CD4-positive, alpha-beta T cell treated with Interleukin-12 subunit alpha and Interleukin-12 subunit beta, for 1 hour (primary cell): ENCODE data around the gene SPTBN2.
"Not testable (repeated sequence)": the region's sequence is repeated elsewhere in the genome, so short reads cannot be mapped to it uniquely, and the experiment has no call there.

Experiments
- DNase-seq: peaks from one replicate; pipeline ENCODE4 v3.0.0-alpha.2; 2020

SPTBN2 gene

GRCh38 chr11:66728693-66729385, at the start of gene SPTBN2:
SPTBN2 (minus strand) TSS chr11:66729216; CDS start chr11:66721240, 7,976 bp downstream.
- no peak for DNase-seq

- DNase-seq, result no peak
These were observed 39.8 kb upstream of the SPTBN2 start for GRCh38 chr11:66768818-66769217.

GRCh38 chr11:66768088-66768521, 39.1 kb upstream of the SPTBN2 start:
- DNase-seq, result no peak

GRCh38 chr11:66767666-66768065, 38.6 kb upstream of the SPTBN2 start:
- DNase-seq, result no peak

- DNase-seq, result no peak
These were observed 37.7 kb upstream of the SPTBN2 start for GRCh38 chr11:66766681-66767080.

GRCh38 chr11:66762088-66762487, 33.1 kb upstream of the SPTBN2 start:
- no peak for DNase-seq

GRCh38 chr11:66752148-66752547, 23.1 kb upstream of the SPTBN2 start:
- DNase-seq, result no peak

- no peak for DNase-seq
These were observed 20.1 kb upstream of the SPTBN2 start for GRCh38 chr11:66749091-66749490.

GRCh38 chr11:66747480-66747879, 18.5 kb upstream of the SPTBN2 start:
- DNase-seq, result no peak

GRCh38 chr11:66745356-66746235, 16.6 kb upstream of the SPTBN2 start:
- DNase-seq, result peak; percentile 38

GRCh38 chr11:66744485-66745355, 15.7 kb upstream of the SPTBN2 start:
- peak; percentile 94 for DNase-seq

- no peak for DNase-seq
These were observed 14.4 kb upstream of the SPTBN2 start for GRCh38 chr11:66743271-66743968.

- DNase-seq, result no peak
These were observed 12.1 kb upstream of the SPTBN2 start for GRCh38 chr11:66741153-66741552.

GRCh38 chr11:66739983-66740382, 11.0 kb upstream of the SPTBN2 start:
- DNase-seq, result no peak

- DNase-seq, result no peak
These were observed 5.2 kb upstream of the SPTBN2 start for GRCh38 chr11:66734215-66734614.

GRCh38 chr11:66729447-66729846, 431 bp upstream of the SPTBN2 start:
- no peak for DNase-seq

- DNase-seq, result no peak
These were observed 851 bp downstream of the SPTBN2 start for GRCh38 chr11:66728038-66728692.

- DNase-seq, result peak; percentile 20
These were observed 1.6 kb downstream of the SPTBN2 start for GRCh38 chr11:66727282-66728037.

GRCh38 chr11:66725647-66726046, 3.4 kb downstream of the SPTBN2 start:
- DNase-seq, result no peak

GRCh38 chr11:66725114-66725513, 3.9 kb downstream of the SPTBN2 start:
- no peak for DNase-seq

GRCh38 chr11:66724167-66724566, 4.8 kb downstream of the SPTBN2 start:
- DNase-seq, result not testable (repeated sequence)
